VCaP (cell line): ENCODE measurements around the gene NOX4.
"Not testable (repeated sequence)": the region's sequence is repeated elsewhere in the genome, so short reads cannot be mapped to it uniquely, and the experiment has no call there.

Experiments used
- H3K27ac ChIP-seq: fragments of 450-650 bp; 2 replicates; pipeline ENCODE4 v1.5.1; 2017
- TF ChIP-seq, protein P1 (sequence below): fragments of 450-650 bp; conservative IDR thresholded peaks from 2 replicates; pipeline ENCODE4 v1.5.1; 2017; ENCODE audit warnings: mild to moderate bottlenecking, moderate library complexity

The NOX4 gene

DNA sequence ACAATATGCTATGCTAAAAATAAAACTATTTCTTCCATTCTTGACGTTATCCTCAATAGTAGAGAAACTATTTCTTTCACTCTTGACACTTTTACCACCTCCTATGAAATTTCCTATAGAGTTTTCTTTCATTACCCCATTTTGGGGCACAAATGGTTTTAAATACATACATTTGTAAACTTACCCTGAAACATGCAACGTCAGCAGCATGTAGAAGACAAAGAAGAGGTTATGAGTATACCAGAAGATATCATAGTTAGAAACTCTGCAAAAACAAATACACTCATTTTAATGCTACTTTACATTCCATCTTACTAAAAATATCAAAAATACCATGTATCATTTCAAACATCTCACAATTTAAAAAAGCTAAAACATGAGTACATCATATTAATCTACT lies 69.5 kb downstream of the NOX4 start:
- no peak overlapping the region for H3K27ac ChIP-seq
- TF ChIP-seq, protein P1, sequence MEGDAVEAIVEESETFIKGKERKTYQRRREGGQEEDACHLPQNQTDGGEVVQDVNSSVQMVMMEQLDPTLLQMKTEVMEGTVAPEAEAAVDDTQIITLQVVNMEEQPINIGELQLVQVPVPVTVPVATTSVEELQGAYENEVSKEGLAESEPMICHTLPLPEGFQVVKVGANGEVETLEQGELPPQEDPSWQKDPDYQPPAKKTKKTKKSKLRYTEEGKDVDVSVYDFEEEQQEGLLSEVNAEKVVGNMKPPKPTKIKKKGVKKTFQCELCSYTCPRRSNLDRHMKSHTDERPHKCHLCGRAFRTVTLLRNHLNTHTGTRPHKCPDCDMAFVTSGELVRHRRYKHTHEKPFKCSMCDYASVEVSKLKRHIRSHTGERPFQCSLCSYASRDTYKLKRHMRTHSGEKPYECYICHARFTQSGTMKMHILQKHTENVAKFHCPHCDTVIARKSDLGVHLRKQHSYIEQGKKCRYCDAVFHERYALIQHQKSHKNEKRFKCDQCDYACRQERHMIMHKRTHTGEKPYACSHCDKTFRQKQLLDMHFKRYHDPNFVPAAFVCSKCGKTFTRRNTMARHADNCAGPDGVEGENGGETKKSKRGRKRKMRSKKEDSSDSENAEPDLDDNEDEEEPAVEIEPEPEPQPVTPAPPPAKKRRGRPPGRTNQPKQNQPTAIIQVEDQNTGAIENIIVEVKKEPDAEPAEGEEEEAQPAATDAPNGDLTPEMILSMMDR = no peak

DNA sequence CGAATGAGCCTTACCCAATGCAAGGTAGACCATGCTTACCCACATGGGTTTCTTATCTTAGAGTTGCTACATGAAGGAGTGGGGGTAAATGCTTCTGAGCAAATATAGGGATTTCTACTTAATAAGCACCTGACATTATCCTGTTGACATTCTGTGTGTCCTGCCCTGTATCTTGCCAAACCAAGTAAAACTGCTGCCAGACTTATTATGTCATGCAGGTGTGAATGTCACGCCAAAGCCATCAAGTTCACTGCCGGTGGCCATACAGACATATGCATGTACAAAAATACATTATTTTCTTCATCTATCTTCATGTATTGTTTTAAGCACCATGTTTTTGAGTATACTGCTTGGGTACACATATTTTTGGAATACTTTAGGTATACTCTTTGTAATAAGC lies 70.2 kb downstream of the NOX4 start:
- TF ChIP-seq, protein P1 = no peak
- H3K27ac ChIP-seq = no peak overlapping the region

GRCh38 chr11:89416961-89417360 lies 74.2 kb downstream of the NOX4 start:
- H3K27ac ChIP-seq = no peak overlapping the region
- TF ChIP-seq, protein P1 = no peak

- not testable (repeated sequence) for H3K27ac ChIP-seq
These were observed 80.1 kb downstream of the NOX4 start for GRCh38 chr11:89411112-89411511.

GRCh38 chr11:89410666-89411065 lies 80.5 kb downstream of the NOX4 start:
- H3K27ac ChIP-seq = not testable (repeated sequence)

DNA sequence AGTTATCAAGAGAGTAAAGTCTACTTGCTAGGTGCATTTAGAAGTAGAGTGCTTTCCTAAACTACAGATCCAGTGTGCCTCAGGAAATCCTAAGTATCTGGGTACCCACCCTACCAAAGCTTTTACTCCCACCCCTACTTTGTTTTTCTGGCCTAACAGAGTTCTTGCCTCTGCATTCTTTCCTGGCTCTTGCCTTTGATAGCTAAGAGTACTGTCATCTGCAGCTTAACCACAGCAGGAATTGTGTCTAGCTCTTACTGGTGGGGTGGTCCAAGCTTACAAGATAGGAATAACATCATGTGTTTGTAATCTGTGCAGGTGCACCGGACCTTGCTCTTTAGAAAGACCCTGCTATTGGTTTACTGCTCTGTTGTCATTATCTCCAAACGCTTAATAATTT lies 82.7 kb downstream of the NOX4 start:
- H3K27ac ChIP-seq = not testable (repeated sequence)

DNA sequence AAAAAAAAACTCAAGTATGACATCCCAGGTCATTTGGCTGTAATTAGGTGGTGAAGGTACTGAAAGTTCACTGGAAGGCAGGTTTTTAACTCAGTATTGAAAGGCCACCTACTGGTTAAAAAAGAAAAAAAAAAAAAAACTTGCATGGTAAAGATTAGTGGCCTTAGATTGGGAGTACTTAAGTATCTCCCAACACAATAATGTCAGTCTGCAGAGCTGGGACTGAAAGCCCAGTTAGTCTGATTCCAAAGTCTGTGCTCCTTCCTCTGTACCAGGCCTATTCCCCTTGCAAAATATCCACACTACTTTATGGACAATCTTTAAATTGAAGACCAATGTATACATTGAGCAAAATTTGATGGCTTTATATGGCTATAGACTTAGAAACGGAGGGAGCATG lies 85.5 kb downstream of the NOX4 start:
- TF ChIP-seq, protein P1 = peak; percentile 66

GRCh38 chr11:89391654-89392053 lies 99.5 kb downstream of the NOX4 start:
- H3K27ac ChIP-seq = not testable (repeated sequence)

More for the DNA sequence above, 85.5 kb downstream of the NOX4 start:
- H3K27ac ChIP-seq = no peak overlapping the region

GRCh38 chr11:89387501-89387900 lies 103.7 kb downstream of the NOX4 start:
- H3K27ac ChIP-seq = not testable (repeated sequence)

DNA sequence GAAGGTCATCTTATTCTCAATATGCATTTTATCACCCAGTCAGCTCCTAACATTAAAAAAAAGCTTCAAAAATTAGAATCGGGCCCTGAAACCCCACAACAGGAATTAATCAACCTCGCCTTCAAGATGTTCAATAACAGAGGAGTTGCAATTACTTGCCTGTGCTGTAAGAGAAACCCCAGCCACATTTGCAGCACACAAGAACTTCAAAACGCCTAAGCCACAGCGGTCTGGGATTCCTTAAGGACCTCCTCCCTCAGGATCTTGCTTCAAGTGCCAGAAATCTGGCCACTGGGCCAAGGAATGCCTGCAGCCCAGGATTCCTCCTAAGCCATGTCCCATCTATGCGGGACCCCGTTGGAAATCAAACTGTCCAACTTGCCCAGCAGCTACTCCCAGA lies 108.2 kb downstream of the NOX4 start:
- not testable (repeated sequence) for H3K27ac ChIP-seq

DNA sequence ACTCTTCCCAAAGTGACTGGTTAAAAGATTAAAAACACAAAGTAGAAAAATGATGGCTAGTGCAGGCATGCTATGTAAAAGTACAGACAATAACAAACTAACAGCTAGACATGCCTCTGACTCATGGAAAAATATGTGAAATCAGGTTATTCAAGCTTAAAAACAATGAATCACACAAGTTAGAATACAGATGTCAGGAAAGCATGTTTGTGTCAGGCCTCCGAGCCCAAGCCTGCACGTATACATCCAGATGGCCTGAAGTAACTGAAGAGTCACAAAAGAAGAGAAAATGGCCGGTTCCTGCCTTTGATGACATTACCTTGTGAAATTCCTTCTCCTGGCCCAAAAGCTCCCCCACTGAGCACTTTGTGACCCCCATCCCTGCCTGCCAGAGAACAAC lies 110.1 kb downstream of the NOX4 start:
- no peak overlapping the region for H3K27ac ChIP-seq

DNA sequence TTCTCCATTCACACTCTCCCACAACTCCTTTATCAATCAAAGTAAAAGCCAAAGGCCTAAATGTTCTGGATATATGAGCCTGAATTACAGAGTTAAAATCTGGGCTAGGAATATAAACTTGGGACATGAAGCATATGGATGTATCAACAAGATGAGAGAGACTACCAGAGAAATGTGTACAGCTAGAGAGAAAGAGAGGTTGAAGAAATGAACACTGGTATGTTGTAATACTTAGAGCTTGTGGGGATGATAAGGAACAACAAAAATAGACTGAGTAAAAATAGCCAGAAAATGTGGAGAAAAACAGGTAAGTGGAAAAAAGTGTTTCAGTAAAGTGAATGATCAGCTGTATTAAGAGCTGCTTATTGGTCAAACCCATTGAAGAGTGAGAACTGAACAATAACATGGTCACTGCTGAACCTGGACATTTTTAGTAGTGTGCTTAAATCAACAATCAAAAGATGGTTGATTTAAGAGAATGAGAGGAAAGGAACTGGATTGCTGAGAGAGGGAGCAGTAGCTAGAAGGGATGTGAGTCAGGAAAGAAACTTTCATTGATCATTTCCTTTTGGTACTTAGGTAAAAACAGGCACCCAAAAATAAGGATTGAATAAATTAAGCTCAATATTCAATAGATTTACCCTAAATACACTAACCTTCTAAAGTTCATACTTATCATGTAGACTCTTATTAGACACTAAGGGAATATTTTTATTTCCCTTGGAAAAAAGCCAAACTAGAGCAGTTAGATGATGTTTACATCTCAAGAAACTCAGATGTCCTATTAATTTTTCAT lies 111.0 kb downstream of the NOX4 start:
- H3K27ac ChIP-seq = not testable (repeated sequence)

More for the DNA sequence above, 110.1 kb downstream of the NOX4 start:
- TF ChIP-seq, protein P1 = no peak

DNA sequence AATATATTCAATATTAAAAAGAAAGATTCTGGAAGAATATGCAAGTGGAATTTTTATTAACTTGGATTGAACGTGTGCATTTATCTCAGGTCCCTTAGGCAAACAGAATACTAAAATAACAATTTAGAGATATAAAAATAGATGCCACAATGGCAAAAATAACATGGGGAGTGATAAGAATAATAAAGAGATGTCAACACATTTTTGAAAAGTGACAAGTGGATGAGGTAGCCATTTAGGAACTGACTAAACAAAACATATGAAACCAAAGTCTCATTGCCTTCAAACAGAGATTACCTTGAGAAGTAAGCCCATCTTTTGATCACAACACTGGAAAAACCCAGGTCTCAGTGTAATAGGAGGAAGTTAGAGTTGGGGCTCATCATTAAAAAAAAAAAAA lies 112.2 kb downstream of the NOX4 start:
- not testable (repeated sequence) for H3K27ac ChIP-seq

GRCh38 chr11:89369356-89369755 lies 121.8 kb downstream of the NOX4 start:
- H3K27ac ChIP-seq = not testable (repeated sequence)

DNA sequence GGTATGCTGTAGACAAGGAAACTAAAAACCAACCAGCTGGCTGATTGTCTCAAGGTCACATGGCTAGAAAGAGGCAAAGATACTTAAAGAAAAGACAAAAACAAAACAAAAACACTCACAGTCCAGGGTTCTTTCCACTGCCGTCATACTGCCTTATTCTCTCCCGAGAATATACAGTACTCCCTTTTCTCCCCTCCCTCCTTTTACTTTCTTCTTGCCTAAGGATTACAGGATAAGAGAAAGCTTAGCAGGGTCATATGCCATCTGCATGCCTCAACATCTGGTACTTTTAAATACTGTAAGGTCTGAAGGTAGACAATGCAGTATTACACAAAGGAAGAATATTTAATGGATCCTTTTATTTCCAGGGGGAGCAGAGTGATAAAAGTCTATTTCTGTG lies 126.3 kb downstream of the NOX4 start:
- H3K27ac ChIP-seq = not testable (repeated sequence)
